Measurements from ENCODE around the gene CXorf66.
"Not testable (repeated sequence)": the region's sequence is repeated elsewhere in the genome, so short reads cannot be mapped to it uniquely, and the experiment has no call there.

The CXorf66 gene

GRCh38 chrX:139965421-139965820 is at the start of gene CXorf66:
Gene CXorf66, minus strand, starts transcription at chrX:139965521. Its CDS starts 25 bp downstream, at chrX:139965496.
- DNase-seq = no peak

- DNase-seq = no peak
These were observed 17.5 kb upstream of the CXorf66 start for GRCh38 chrX:139982856-139983255.

- DNase-seq = no peak
These were observed 9.2 kb upstream of the CXorf66 start for GRCh38 chrX:139974471-139974870.

- no peak for DNase-seq
These were observed 7.6 kb upstream of the CXorf66 start for GRCh38 chrX:139972629-139973624.

- DNase-seq = no peak
These were observed 6.8 kb upstream of the CXorf66 start for GRCh38 chrX:139972113-139972512.

- DNase-seq = no peak
These were observed 6.1 kb upstream of the CXorf66 start for GRCh38 chrX:139971394-139971749.

- no peak for DNase-seq
These were observed 4.0 kb upstream of the CXorf66 start for GRCh38 chrX:139969286-139969685.

GRCh38 chrX:139967750-139968149 is 2.4 kb upstream of the CXorf66 start:
- DNase-seq = no peak

- DNase-seq = no peak
These were observed 2.0 kb upstream of the CXorf66 start for GRCh38 chrX:139967300-139967699.

- DNase-seq = not testable (repeated sequence)
These were observed 838 bp upstream of the CXorf66 start for GRCh38 chrX:139966159-139966558.

GRCh38 chrX:139961091-139961490 is 4.2 kb downstream of the CXorf66 start:
- not testable (repeated sequence) for DNase-seq

GRCh38 chrX:139949703-139950102 is 15.6 kb downstream of the CXorf66 start:
- DNase-seq = no peak

GRCh38 chrX:139945075-139945474 is 20.2 kb downstream of the CXorf66 start:
- no peak for DNase-seq

- no peak for DNase-seq
These were observed 29.1 kb downstream of the CXorf66 start for GRCh38 chrX:139936259-139936658.

GRCh38 chrX:139933904-139934303 is 31.4 kb downstream of the CXorf66 start:
- no peak for DNase-seq

- DNase-seq = peak; percentile 75
These were observed 32.2 kb downstream of the CXorf66 start, which contains the start of gene ATP11C for GRCh38 chrX:139932901-139933796. Gene ATP11C, minus strand, starts transcription at chrX:139933053. Its CDS starts 1,011 bp downstream, at chrX:139932042.

GRCh38 chrX:139932073-139932900 is 33.0 kb downstream of the CXorf66 start:
- DNase-seq = peak; percentile 29

- no peak for DNase-seq
These were observed 33.7 kb downstream of the CXorf66 start for GRCh38 chrX:139931646-139932072.

GRCh38 chrX:139930916-139931645 is 34.2 kb downstream of the CXorf66 start:
- DNase-seq = peak; percentile 5

GRCh38 chrX:139930401-139930800 is 34.9 kb downstream of the CXorf66 start:
- no peak for DNase-seq

GRCh38 chrX:139929876-139930275 is 35.4 kb downstream of the CXorf66 start:
- no peak for DNase-seq

GRCh38 chrX:139924696-139925095 is 40.6 kb downstream of the CXorf66 start:
- no peak for DNase-seq

All from activated gamma-delta T cell treated with Interleukin-2 at 50 U/mL for 16 hours (primary cell).